ENCODE data around the gene LRIG1.

LRIG1 gene

DNA sequence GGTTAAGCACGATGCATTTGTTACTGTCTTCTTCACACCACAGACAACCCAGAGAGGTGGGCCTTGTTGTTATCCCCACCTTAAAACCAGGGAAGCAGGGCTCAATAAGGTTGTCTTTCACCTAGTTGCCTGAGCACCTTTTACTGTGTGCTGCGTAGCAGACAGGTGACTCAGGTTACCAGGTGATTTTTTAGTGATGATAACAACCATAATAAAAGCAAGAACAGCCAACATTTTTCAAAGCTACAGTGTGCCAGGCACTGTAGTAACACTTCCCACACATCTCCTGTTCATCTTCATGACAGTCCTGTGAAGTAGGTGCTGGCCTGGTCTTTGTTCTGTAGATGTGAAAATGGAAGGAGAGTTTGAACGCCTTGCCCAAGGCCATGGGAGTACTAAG lies 147.8 kb downstream of the LRIG1 start:
- TF ChIP-seq, protein P1, sequence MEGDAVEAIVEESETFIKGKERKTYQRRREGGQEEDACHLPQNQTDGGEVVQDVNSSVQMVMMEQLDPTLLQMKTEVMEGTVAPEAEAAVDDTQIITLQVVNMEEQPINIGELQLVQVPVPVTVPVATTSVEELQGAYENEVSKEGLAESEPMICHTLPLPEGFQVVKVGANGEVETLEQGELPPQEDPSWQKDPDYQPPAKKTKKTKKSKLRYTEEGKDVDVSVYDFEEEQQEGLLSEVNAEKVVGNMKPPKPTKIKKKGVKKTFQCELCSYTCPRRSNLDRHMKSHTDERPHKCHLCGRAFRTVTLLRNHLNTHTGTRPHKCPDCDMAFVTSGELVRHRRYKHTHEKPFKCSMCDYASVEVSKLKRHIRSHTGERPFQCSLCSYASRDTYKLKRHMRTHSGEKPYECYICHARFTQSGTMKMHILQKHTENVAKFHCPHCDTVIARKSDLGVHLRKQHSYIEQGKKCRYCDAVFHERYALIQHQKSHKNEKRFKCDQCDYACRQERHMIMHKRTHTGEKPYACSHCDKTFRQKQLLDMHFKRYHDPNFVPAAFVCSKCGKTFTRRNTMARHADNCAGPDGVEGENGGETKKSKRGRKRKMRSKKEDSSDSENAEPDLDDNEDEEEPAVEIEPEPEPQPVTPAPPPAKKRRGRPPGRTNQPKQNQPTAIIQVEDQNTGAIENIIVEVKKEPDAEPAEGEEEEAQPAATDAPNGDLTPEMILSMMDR (IDR thresholded peaks at IDR 0.05; ENCODE audit: control insufficient read depth, insufficient read depth, low read depth, low read length, missing control alignments), result no peak
- no peak overlapping the region for H3K4me3 ChIP-seq (ENCODE audit: control insufficient read depth, low read depth, low read length)
- no peak for DNase-seq (ENCODE audit: low read depth)

DNA sequence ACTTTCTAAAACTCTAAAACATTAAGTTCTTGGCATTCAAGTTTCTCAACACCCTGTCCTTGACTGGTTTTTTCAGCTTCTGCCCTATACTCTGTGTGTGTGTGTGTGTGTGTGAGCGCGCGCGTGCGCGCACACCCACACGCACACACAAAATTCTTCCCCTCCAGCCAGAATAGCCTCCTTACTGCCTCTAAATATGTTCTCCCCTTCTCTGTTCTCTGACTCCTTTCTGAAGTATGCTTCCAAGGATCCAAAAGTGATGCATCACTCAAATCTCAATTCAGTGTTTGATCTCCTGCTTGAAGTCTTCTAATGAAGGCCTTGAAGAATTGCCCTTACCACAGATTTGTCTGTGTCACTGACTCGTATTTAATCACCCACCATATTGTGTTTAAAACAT lies 150.2 kb downstream of the LRIG1 start:
- DNase-seq (ENCODE audit: low read depth), result no peak
- H3K4me3 ChIP-seq (ENCODE audit: control insufficient read depth, low read depth, low read length), result no peak overlapping the region
- TF ChIP-seq, protein P1 (IDR thresholded peaks at IDR 0.05; ENCODE audit: control insufficient read depth, insufficient read depth, low read depth, low read length, missing control alignments), result no peak

DNA sequence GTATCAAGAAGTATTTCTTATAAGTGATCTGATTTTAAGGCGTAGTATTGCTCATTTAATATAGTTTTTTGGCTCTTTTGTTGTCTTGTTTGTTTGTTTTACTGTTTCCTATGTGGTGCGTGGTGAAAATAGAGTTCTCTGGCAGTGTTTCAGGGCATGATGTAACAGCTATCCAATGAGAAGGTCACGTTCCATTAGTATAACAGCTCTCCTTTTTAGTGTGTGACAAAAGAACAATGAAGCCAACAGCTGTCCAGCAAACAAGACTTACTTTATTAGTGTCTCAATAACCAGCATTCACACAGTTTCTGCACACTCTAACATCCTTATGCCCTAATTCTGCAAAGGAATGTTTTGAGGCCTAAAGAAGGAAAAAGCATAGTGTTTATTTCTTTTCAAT lies 152.1 kb downstream of the LRIG1 start:
- H3K4me3 ChIP-seq (ENCODE audit: control insufficient read depth, low read depth, low read length), result no peak overlapping the region
- TF ChIP-seq, protein P1 (IDR thresholded peaks at IDR 0.05; ENCODE audit: control insufficient read depth, insufficient read depth, low read depth, low read length, missing control alignments), result no peak
- DNase-seq (ENCODE audit: low read depth), result no peak

DNA sequence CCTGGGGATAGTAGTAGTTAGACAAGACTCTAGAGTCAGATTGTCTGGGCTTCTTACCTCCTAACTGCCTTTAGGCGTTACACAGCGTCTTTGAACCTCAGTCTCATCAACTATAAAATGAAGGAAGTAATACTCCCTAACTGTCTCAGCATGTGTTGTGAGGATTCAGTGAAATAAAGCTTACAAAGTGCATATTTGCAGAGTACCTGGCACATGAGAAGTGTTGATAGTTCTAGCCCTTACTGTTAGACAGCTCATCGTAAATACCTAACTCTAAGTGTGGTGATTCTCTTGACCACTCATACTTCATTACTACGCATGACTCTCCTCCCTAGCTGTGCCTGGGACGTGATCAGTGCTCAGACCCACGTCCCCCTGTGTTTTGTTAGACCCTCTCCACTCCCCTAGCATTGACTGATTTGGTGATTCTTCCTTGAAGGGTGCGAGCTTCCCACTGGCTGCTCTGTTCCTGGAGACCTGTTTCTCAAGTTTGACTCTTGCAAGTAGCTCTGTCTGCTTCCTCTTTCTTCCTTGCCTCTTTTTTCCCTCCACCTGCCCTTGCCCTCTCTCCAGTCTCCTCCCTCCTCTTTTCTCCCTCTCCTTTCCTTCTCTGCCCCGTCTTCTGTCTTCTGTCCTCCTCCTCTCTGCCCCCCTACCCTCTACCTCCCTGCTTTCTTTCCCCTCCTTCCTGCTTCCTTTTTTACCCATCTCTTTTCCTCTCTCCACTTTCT lies 155.8 kb downstream of the LRIG1 start:
- DNase-seq (ENCODE audit: low read depth), result no peak
- TF ChIP-seq, protein P1 (IDR thresholded peaks at IDR 0.05; ENCODE audit: control insufficient read depth, insufficient read depth, low read depth, low read length, missing control alignments), result no peak
- H3K4me3 ChIP-seq (ENCODE audit: control insufficient read depth, low read depth, low read length), result no peak overlapping the region

DNA sequence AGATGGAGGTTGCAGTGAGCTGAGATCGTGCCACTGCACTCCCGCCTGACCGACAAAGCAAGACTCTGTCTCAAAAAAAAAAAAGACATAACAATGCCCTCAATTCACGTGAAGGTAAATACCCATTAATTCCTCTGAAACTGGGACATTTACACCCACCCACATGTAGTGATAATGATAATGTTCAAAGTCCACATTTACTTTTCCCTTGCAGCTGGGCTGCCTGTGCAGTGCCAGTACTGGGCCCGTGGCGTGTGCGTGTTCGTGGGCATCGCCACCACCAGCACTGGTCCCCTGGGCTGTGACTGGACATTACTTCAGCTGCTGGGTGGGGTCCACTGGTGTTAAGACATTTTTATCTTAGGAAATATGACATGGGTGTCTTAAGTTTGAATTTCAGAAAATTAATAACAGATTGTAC lies 156.4 kb downstream of the LRIG1 start:
- H3K4me3 ChIP-seq (ENCODE audit: control insufficient read depth, low read depth, low read length), result no peak overlapping the region
- TF ChIP-seq, protein P1 (IDR thresholded peaks at IDR 0.05; ENCODE audit: control insufficient read depth, insufficient read depth, low read depth, low read length, missing control alignments), result no peak
- DNase-seq (ENCODE audit: low read depth), result no peak

DNA sequence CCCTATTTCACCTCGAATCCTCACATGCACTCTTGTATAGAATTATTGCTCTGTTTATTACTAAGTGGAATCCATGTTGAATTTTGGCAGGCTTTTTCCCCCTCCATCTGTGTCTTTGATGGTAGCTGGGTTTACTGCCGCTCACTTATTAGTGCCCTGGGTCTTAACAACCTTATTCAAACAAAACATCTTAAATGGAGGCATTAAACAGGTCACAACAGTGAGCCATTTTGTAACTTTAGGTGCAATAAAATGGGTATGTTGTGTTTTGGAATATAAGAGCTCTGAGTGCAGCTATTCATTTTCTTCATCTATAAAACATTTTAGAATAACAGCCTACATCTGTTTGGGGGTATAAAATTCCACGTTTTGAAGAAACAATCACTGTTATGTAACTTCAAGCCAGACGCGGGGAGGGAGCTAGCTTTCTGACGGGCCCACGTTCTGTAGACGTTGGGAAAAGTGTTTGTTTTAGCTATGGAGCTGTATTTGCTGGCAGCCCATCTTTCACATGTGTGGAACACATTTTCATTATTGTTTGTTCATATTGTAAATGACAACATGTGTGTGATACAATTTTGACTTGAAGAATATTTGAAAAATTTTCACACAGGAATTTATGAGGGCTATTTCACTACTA lies 158.0 kb downstream of the LRIG1 start:
- H3K4me3 ChIP-seq (ENCODE audit: control insufficient read depth, low read depth, low read length), result no peak overlapping the region
- TF ChIP-seq, protein P1 (IDR thresholded peaks at IDR 0.05; ENCODE audit: control insufficient read depth, insufficient read depth, low read depth, low read length, missing control alignments), result no peak
- DNase-seq (ENCODE audit: low read depth), result peak; percentile 23

All from AG09309 (cell line).